Inflammatory macrophage treated with lipopolysaccharide for 4 hours (primary cell): ENCODE data around the gene BID.

Experiments used
- DNase-seq: peaks from one replicate; pipeline ENCODE4 v3.0.0-alpha.2; 2020

Gene BID

DNA sequence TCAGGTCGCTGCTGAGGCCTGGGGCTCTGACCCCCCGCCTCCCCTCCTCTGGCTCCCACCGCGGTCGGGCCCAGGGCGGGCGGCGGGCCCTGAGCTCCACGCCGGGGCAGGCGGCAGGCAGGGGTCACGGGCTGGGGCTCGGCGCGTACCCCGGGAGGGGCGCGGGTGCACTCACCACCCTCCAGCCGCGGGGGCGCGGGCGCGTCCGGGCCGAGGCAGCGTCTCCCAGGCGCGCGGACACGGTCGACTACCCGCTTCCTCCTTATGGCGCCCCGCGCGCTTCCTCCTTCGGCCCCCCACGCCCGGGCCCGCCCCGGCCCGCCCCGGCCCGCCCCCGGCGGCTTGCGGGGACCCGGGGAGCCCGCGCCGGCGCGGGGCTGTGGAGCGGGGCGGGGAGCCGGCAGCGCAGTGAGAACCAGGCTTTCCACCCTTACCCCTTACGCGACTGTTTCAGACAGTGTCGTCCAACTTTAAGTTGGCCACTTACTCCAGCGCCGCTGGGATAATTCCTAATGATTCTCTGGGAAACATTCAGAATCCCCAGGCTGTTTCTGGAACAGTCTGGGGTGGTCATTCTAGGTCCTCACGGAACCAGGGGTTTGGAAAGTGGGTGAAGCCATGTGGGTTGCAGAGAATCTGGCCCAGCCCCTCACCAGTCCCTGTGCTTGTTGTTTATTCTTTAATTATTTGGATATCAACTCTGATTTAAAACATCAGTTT, at the start of gene BID:
Gene BID, minus strand, starts transcription at position 264 of the 720 bp plus-strand sequence. CDS start 24,353 bp downstream, outside the sequence.
- DNase-seq = peak; percentile 85

DNA sequence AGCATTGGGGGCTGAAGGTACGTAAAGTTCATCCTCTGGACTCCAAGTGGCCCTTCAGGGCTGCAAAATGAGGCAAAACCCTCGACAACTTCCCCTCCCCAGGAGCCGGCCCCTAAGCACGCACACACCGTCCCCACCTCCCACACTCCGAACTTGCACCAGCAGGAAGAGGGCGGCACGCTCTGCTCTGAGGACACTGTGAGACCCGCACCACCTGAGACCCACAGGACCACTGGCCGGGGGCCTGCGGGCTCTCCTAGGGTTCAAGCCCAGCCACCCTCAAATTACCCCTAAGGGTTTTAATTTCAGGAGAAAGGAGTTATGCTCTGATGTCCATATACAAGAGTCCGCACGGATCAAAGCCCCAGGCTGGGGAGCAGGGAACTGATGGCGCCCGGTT, 49.7 kb upstream of the BID start:
- no peak for DNase-seq

DNA sequence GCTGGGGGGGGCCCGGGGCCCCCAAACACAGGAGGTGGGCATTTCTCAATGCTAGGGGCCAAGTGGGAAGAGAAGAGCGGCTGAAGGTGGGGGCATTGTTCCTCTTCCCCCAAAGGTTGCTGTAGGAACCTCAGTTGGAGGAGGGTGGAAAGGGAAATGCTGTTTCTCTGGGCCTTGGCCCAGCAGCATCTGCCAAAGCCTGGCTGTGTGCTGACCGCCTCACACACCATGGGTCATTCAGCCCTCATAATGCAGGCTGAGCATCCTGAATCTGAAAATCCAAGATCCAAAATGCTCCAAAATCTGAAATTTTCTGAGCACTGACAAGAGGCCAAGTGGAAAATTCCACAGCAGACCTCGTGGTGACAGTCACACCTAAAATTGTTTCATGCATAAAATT, 49.0 kb upstream of the BID start:
- no peak for DNase-seq

DNA sequence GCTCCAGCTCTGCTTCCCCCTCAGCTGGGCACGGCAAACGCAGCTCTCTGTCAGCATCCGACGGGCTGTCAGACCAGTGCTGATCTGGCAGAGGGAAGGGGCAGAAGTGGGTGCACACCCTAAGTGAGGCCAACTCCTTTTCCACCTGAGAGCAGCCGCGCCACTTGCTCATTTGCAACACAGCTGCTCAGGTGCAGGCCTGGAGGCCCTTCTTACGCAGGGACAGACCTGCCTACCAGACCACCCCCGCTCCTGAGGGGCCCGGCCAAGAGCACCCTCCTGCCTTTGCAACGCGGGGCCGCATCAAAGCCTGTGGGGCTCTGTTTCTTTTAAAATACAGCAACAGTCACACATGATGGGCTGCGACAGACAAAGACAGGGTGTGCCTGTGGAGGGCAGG, 47.8 kb upstream of the BID start:
- no peak for DNase-seq

DNA sequence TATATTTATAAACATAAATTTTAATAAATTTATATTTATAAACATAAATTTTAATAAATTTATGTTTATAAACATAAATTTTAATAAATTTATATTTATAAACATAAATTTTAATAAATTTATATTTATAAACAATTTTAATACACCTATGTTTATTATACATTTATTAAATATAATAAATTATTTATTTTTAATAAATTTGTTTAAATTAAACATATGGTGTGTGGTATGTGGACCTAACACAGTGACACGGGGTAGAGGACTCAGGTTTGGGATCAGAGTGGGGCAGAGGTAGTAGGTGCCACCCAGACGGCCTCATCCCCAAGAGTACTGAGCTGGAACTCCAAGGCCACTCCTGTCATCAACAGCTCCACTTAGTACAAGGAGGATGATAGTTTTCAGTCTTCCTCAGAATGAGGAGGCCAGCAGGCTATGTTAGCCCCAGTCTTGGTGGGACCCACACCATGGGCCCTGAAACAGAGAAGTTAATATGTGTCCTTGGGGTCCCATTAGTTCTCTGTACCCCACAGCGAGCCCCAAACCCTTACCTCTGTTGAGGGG, 46.7 kb upstream of the BID start:
- DNase-seq = no peak

DNA sequence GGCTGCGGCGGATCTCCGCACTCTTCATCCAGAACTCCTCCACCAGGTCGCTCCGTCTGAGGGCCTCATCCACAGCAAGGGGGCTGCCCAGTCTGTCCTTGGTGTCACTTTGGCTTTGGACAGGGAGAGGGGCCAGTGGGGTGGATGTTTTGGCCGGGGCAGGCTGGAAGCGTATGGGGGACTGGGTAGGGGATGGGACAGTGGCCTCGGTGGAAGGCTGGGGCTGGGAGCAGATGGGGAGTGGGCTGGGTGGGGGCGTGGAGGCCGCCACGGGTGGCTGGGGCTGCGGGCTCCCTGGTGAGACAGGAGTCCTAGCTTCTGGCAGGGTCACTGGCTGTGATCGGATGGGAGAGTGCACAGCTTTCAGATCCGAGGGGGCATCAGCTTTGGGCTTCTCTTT, 44.4 kb upstream of the BID start:
- no peak for DNase-seq

DNA sequence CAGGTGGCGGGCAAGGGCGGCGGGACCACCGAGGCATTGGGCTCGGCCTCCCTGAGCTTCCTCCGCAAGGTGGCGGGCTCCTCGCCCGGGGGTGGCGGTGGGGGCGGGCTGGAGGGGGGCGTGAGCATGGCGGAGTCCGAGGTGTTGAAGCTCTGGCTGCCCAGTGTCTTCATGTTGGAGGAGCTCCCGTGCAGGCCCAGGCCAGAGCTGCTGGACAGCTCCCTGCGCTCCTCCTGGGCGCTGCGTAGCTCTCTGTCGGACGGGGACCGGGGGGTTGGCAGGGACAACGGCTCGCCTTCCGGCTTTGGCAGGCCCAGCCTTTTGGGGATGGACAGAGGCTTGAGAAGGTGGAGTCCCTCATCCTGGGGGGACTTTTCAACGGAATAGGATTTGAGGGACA, 43.9 kb upstream of the BID start:
- DNase-seq = no peak

DNA sequence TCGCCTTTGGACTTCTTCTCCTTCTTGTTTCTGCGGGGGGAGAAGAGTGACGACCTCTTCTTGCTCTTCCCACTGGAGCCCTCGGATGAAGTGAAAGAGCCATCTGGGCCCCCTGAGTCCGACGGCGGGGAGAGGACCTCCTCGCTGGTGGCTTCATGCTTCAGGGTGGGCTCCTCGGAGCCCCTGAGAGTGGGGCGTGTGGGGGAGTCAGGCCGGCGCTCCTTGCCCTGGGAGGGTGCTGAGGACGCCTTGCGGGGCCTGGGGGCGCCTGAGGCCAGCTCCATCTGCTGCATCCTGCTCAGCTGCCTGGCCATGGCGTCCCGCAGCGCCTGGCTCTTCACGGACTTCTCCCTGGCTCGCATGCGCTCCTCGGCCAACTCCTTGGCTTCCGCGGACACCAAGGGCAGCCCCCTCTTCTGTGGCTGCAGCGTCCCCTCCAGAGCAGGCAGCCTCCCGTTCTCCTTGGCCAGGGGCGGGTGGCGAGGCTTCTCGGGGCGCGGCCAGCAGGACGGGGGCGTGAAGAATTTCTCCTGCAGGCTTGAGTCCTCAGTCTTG, 43.3 kb upstream of the BID start:
- no peak for DNase-seq

DNA sequence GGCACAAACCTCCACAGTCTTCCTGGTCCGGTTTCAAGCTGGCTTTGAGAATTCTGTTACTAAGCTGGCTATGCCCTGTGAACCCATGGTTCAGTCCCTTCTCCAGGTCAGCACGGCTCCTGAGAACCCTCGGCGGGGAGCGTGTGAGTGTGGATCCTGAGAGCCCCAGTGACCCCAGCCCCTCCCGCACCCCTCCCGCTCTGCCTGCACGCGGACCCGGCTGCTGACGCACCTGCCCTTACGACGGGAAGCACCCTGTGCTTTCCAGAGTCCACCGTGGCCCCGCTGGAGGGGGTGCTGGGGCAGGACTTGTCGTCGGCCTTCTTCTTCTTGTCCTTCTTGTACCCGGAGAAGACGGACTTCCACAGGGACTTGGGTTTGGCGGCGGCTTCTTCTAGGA, 42.8 kb upstream of the BID start:
- DNase-seq = no peak

DNA sequence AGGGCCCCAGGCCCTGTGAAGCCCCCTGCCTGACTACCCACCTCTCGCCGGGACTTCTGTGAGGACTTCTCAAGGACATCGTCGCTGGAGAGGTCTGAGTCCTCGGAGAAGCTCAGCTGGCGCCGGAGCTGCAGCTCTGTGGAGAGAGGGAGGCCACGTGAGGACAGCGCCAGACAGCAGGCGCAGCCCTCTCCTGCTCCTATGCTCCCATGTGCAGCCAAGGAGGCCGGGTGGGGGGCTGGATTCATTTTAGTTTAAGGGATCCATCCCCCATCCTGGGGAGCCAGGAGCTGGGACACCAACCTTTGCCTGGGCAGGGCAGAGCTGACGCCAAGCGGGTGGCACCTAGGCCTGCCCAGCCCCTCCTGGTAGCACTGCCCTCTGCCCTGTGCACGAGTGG, 42.4 kb upstream of the BID start:
- DNase-seq = no peak

DNA sequence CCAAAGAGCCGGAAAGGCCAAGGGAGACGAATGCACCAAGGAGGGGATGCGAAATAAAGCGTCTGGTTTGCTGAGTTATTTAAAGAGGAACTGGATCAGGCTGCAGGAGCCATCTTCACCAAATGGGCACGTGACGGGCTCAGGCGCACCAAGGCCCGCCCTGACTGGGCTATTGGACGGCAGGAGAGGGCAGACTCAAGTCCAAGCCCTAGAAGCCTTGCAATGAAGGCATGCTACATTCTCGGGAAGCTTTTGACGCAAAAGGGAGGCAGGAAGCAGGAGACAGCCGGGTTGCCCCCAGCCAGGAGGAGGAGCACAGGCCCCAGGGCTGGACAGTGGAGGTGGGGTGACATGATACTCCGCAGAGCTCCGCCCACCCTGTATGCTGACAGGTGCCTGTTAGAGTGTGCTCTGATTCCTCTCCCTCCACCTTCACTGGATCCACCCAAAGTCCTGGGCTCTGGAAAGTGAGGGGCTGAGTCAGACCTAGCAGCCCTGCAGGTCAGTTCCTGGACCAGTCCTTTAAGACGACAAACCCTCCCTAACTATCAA, 41.5 kb upstream of the BID start:
- DNase-seq = no peak

DNA sequence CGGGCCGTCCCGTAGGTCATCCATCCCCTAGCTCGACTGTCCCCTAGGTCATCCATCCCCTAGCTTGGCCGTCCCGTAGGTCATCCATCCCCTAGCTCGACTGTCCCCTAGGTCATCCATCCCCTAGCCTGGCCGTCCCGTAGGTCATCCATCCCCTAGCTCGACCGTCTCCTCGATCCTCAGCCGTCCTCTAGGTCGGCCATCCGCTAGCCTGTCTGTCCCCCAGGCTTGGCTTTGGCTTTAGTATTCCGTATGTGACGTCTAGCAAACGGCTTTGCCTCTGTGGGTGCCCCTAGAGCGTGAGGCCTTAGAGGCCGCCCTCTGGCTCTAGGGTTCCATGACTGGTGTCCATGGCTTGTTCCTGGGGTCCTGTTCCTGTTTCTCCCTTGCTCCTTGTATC, 40.6 kb upstream of the BID start:
- DNase-seq = no peak

DNA sequence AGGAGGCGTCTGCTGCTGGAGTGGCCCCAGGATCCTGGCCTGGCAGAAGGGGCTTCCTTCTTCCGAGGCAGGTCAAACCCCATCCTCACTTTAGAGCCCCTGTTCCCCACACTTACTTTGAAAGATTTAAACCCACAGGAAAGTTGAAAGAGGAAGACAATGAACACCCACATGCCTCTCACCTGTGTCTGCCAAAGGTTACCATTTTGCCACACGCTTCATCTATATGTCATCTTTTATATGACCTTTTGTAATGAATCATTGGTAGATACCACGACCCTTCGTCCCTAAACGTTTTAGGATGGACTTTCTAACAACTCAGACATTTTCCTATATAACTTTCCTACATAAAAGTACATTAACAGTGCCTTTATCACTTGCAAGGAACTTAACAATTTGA, 39.8 kb upstream of the BID start:
- no peak for DNase-seq

DNA sequence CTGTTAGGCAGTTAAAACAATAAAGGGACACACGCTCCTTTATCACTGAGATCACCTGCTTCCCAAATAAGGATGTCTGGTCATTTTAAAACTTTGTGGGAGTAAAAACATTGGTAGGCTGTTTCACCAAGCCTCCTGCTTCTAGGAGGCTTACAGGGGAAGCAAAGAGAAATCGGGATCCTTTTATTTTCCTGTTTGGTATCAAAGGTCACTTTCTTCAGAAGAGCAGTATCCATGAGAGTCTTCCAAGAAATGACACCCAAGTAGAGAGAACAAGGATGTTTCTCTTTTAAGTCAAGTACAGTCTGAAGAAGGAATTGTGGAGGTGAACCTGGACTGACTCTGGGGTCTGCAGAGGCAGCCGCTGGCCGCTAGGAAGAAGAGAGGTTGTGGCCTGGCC, 36.9 kb upstream of the BID start:
- DNase-seq = no peak

DNA sequence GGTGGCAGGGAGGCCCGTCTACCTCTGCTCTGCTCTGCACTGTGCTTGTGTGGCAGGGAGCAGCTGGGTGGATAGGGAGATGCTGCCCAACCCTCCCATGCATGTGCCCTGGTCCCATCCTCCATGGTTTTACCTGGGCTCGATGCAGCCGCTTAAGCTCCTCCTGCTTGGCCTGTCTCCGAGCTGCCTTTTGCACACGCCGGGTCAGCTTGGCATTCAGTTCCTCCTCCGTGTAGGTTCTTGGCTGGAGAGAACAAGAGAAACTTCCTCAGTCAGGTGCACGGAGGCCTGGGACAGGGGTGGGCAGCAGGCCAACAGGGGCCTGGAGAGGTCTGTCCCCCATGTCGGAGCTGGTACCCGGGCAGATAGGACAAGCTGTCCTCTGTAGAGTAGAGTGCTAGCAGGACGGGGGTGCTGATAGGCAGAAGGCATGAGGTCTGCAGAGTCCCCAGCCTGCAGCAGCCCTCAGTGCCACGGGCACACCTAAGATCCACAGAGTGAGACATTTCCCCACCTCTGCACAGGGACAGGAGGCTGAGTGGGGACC, 36.4 kb upstream of the BID start:
- DNase-seq = no peak

DNA sequence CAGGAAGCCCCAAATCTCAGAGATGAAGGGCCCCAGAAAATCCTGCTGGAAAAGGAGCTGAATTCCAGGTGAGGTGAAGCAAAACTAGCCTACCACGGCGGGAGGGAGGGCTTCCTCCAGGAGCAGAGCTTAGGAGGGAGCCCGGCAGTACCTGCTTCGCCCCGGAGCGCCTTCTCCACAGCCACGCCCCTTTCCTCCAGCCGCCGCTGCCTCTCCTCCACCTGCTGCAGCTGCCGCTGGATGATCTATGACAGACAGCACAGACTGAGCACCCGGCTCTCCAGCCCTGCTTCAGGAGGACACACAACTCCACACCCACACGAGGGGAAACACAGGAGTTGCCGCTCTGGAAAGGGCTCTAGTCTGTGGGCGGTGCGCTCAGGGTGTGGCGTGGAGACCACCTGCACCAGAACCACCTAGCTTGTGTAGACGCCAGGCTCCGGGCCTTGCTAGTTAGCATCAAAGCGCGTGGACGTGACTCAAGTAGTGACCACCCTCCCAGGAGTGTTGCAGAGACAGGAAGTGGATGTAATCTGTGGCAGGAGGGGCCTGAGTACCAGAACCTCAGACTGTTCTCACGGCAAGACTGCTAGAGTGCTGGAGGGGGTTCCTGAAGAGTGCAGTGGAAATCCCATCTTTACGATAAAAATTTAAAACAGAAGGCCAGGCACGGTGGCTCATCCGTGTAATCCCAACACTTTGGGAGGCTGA, 34.6 kb upstream of the BID start:
- DNase-seq = no peak

DNA sequence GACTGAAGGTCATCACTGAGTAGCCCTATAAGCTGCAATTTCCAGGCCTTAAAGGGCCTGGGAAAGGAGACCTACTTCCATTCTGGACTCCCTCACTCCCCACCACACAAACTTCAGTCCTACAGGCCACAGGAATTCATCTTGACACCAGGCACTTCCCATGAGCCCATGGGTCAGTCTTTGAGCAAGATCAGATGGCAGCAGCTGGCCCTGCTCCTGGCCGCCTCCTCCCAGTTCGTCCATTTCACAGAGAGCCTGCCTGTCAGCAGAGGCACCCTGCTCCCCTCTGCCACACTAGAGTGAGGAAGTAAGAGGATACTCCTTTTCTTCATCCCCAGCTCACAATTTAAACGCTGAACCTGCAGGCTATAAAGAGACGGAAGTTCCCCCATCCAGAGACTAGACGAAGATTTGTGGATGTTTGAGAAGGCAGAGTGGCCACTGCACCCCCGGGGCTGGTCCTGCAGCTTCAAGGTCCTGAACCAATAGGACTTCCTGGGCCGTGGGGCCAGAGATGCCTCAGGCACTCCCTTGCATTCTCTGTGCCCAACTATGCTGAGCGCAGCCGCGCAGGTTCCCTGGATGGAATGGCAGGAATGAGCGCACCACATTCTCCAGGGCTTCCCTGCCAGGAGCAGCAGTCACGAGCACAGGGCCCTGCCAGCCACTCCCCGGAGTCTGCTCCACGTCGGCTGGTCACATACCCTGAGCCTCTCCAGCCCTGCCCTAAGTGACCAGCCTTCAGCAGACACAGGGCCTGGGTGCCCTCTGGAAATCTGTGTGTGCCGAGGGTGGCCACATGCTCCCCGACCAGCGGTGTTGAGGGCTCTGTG, 33.5 kb upstream of the BID start:
- DNase-seq = no peak

DNA sequence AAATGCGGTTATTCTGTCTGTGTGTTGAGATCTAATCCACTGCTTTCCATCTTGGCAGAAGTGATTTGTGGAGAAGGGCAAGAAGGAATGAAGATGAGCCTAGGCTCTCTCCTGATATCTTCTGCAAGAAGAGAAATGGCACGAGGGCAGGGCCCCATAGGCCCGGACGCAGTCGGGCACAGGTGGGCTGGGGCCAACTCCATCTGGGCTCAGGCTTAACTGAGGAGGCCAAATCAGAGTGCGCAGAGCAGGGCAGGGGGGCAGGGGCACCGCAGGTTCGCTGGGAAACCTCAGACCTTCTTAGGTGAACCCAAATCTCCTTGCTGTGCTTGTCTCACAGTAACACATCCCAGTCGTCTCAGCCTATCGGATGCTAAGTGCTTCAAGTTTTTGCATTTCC, 32.8 kb upstream of the BID start:
- DNase-seq = no peak

DNA sequence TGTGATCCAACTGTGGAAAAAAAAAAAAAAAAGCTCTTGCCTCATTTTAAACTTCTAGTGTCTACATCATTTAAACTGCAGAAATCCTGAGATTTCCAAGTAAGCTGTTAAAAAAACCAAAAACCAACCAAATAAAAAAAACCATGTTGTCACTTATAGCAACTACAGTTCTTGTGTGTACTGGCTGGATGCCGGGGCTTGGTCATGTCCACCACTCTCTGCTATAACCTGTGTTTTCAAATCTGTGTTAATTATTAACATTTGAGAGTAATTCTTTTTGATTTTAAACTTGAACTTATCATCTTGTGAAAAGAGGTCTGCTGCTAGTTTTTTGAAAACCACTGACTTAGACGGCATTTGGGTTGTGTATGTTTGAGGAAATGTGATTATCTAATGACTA, 32.2 kb upstream of the BID start:
- DNase-seq = no peak

DNA sequence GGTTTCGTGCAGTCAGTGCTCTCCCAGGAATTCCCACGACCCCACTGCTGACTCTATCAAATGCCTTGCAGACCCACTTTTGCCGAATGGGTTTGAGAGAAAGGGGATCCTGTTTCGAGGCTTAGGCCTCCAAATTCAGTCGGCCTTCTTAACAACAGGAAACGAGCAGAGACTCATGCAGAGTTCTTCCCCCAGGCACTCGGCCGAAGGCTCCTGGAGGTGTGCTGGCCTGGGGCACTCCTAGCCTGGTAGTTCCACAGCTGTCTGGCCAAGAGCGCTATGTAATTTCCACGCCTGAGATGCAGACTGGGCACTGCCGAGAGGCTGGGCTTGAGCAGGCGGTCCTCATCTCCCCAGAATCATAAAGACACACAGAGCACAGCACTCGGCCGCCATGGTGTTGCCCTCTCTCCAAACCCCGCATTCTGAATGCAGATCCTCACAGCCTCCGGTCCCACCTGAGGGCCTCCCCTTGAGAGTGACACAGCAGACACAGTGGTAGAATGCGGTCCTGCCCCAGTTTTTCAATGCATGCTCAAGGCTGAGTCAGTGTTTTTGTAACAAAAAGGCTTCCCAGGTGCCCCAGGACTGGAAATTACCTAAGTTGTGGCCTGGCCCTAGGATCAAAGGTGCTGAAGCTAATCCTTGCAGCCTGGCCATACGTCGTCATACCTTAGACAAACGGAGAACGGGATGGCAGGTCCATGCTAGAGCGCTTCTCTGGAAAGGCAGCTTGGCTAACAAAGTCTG, 30.2 kb upstream of the BID start:
- DNase-seq = no peak

DNA sequence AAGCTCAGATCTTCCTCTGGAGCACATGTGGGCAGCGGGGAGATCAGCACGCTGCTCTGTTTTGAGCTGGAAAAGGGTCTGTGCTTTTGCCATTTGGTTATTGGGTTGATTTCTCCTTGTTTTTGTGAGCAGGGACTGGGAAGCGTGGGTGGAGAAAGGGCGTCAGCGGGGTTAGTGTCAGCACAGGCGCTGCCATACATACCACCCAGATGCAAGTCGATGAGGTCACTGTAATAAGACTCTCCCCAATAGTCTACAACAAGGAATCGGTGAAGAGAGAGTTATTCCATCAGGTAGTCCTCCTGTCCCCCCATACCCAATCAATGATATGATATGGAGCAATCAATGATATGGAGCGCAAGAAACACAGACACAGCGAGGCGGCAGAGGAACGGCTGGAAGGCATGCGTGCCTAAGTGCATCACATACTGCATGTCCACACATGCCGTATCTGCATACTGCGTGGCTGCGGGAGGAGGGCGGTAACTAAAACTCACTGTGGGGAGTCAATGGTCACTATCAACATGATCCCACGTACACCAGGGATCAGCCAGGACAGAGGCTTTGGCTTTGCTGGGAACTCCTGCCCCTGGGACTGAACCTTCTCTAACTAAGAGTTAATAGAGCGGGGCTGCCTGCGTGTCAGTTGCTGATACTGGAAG, 29.5 kb upstream of the BID start:
- DNase-seq = no peak
